HG02884 (cell line): ENCODE measurements around the gene LRRC41.

ENCODE experiments used
- ATAC-seq: cut with Tn5 transposase; IDR thresholded peaks from one replicate; pipeline ENCODE4 v1.9.1; 2021; ENCODE audit warnings: mild to moderate bottlenecking, moderate library complexity; ENCODE audit not compliant: unreplicated experiment

Gene LRRC41

GRCh38 chr1:46288485-46289133 lies 14.8 kb downstream of the LRRC41 start:
- ATAC-seq = no peak

- no peak for ATAC-seq
Measured at GRCh38 chr1:46285730-46286477, 17.5 kb downstream of the LRRC41 start.

GRCh38 chr1:46284597-46285564 lies 18.5 kb downstream of the LRRC41 start:
- no peak for ATAC-seq

GRCh38 chr1:46284058-46284457 lies 19.4 kb downstream of the LRRC41 start:
- no peak for ATAC-seq

- ATAC-seq = no peak
Measured at GRCh38 chr1:46281021-46281420, 22.4 kb downstream of the LRRC41 start.

GRCh38 chr1:46280092-46280491 lies 23.3 kb downstream of the LRRC41 start:
- no peak for ATAC-seq

- no peak for ATAC-seq
Measured at GRCh38 chr1:46278807-46279206, 24.6 kb downstream of the LRRC41 start.

- ATAC-seq = no peak
Measured at GRCh38 chr1:46277658-46278373, 25.6 kb downstream of the LRRC41 start.

- ATAC-seq = no peak
Measured at GRCh38 chr1:46275030-46275337, 28.4 kb downstream of the LRRC41 start.

GRCh38 chr1:46274225-46275029 lies 29.0 kb downstream of the LRRC41 start:
- no peak for ATAC-seq

GRCh38 chr1:46268578-46268977 lies 34.8 kb downstream of the LRRC41 start:
- no peak for ATAC-seq

- no peak for ATAC-seq
Measured at GRCh38 chr1:46263146-46263545, 40.3 kb downstream of the LRRC41 start.

- no peak for ATAC-seq
Measured at GRCh38 chr1:46262508-46262907, 40.9 kb downstream of the LRRC41 start.

GRCh38 chr1:46256523-46256922 lies 46.9 kb downstream of the LRRC41 start:
- no peak for ATAC-seq

GRCh38 chr1:46254668-46255067 lies 48.7 kb downstream of the LRRC41 start:
- ATAC-seq = no peak

GRCh38 chr1:46248122-46248920 lies 55.1 kb downstream of the LRRC41 start:
- ATAC-seq = no peak

- ATAC-seq = peak; percentile 94
Measured at GRCh38 chr1:46247436-46248121, 55.8 kb downstream of the LRRC41 start, which contains the start of gene RAD54L. Gene RAD54L (plus strand): TSS chr1:46247763. CDS start chr1:46248406, 643 bp downstream.
